B cell (primary cell): ENCODE data around the gene RNF217. TPM values are rescaled to one million over a fixed set of nuclear protein-coding genes. Genes with fewer than 3 reads are reported as not detected.

ENCODE experiments used
- ATAC-seq: fragments of 200-7000 bp; cut with Tn5 transposase; one replicate; pipeline ENCODE4 v1.10.0; 2021; ENCODE audit warnings: low read depth, mild to moderate bottlenecking, moderate number of reproducible peaks, moderate library complexity
- CTCF ChIA-PET: fragments of 350-600 bp; sonication (Branson Sonifier 250); formaldehyde crosslinking; loops from one replicate; lab custom pipeline; 2021; ENCODE audit warnings: antibody characterized with exemption, inconsistent platforms; lab: Charles Lee
- POLR2A ChIA-PET: fragments of 350-600 bp; sonication (Branson Sonifier 250); formaldehyde crosslinking; loops from one replicate; lab custom pipeline; 2021; ENCODE audit warnings: antibody characterized with exemption; lab: Charles Lee
- DNase-seq: peaks from one replicate; pipeline ENCODE4 v3.0.0; 2013
- H2AFZ ChIP-seq: 2 replicates; pipeline ENCODE4 v1.6.1; 2012; ENCODE audit warnings: mild to moderate bottlenecking, low read depth, low read length; ENCODE audit not compliant: insufficient read depth, poor library complexity, severe bottlenecking
- H3K27ac ChIP-seq, 2 donors: 1 replicate in 1 of 2; 2 replicates in 1 of 2; pipeline ENCODE4 v1.5.1; 2012 to 2013; ENCODE audit warnings: low read length in 2 of 2, mild to moderate bottlenecking in 2 of 2, moderate library complexity in 1 of 2
- H3K27me3 ChIP-seq, 4 experiments: fragments of 200-600 bp in 1 of 4; sonication (generic) in 1 of 4; replicated peaks in 1 of 4; 1 replicate in 2 of 4; 2 replicates in 2 of 4; pipeline versions ENCODE4 v1.6.1 to v1.7.0; 2013 to 2016; ENCODE audit warnings: low read length in 3 of 4, mild to moderate bottlenecking in 2 of 4, mixed read lengths in 1 of 4, moderate library complexity in 1 of 4; ENCODE audit not compliant: insufficient read depth in 4 of 4, control insufficient read depth in 3 of 4; ENCODE audit errors: control extremely low read depth in 1 of 4
- H3K36me3 ChIP-seq, 2 experiments: replicated peaks in 1 of 2; 1 replicate in 1 of 2; 2 replicates in 1 of 2; pipeline versions ENCODE4 v1.6.1 to v1.7.1; 2013; ENCODE audit warnings: low read length in 1 of 2; ENCODE audit not compliant: insufficient read depth in 2 of 2, control insufficient read depth in 1 of 2; ENCODE audit errors: control extremely low read depth in 1 of 2, extremely low read depth in 1 of 2
- H3K4me1 ChIP-seq, 2 donors: fragments of 200-600 bp in 1 of 2; sonication (generic) in 1 of 2; 1 replicate in 1 of 2; 2 replicates in 1 of 2; pipeline versions ENCODE4 v1.5.1 to v1.6.1; 2013 to 2017; ENCODE audit warnings: low read length in 2 of 2; ENCODE audit not compliant: control insufficient read depth in 2 of 2, insufficient read depth in 2 of 2
- H3K4me2 ChIP-seq: replicated peaks from 2 replicates; pipeline ENCODE3; 2012; ENCODE audit warnings: mild to moderate bottlenecking, low read depth, low read length; ENCODE audit not compliant: poor library complexity, severe bottlenecking
- H3K4me3 ChIP-seq, 5 experiments: fragments of 200-600 bp in 1 of 5; sonication (generic) in 1 of 5; 1 replicate in 3 of 5; 2 replicates in 2 of 5; pipeline versions ENCODE4 v1.5.1 to v1.7.0; 2011 to 2016; ENCODE audit warnings: low read length in 4 of 5, mild to moderate bottlenecking in 4 of 5, low read depth in 2 of 5, control low read depth in 1 of 5, moderate library complexity in 1 of 5; ENCODE audit not compliant: insufficient read depth in 1 of 5; ENCODE audit errors: control extremely low read depth in 1 of 5, extremely low read depth in 1 of 5
- H3K79me2 ChIP-seq: fragments of 200-600 bp; sonication (generic); one replicate; pipeline ENCODE4 v1.6.0; 2016; ENCODE audit warnings: low read length; ENCODE audit not compliant: control insufficient read depth, insufficient read depth
- H3K9ac ChIP-seq: fragments of 200-600 bp; sonication (generic); 2 replicates; pipeline ENCODE4 v1.6.1; 2017; ENCODE audit warnings: mild to moderate bottlenecking, low read length, moderate library complexity
- H3K9me3 ChIP-seq, 3 donors: one replicate each; pipeline versions ENCODE4 v1.6.1 to v1.7.1; 2013; ENCODE audit warnings: low read length in 2 of 3; ENCODE audit not compliant: control insufficient read depth in 2 of 3, insufficient read depth in 1 of 3; ENCODE audit errors: control extremely low read depth in 1 of 3
- H4K20me1 ChIP-seq: 2 replicates; pipeline ENCODE4 v1.6.0; 2012; ENCODE audit warnings: mild to moderate bottlenecking, low read length; ENCODE audit not compliant: insufficient read depth, control insufficient read depth, poor library complexity, severe bottlenecking
- H3K27ac Mint-ChIP-seq: one replicate; pipeline ENCODE4 v1.8.0; 2021; ENCODE audit warnings: mixed read lengths
- H3K27me3 Mint-ChIP-seq: one replicate; pipeline ENCODE4 v1.8.0; 2021; ENCODE audit warnings: mixed read lengths
- H3K4me1 Mint-ChIP-seq: one replicate; pipeline ENCODE4 v1.8.0; 2021; ENCODE audit warnings: mixed read lengths
- H3K4me3 Mint-ChIP-seq: one replicate; pipeline ENCODE4 v1.8.0; 2021; ENCODE audit warnings: mixed read lengths
- H3K9me3 Mint-ChIP-seq: one replicate; pipeline ENCODE4 v1.8.0; 2022; ENCODE audit warnings: mixed read lengths; ENCODE audit not compliant: insufficient read depth
- EZH2 ChIP-seq: IDR thresholded peaks from 2 replicates; pipeline ENCODE4 v1.6.1; 2012; ENCODE audit warnings: borderline replicate concordance, low read depth, mild to moderate bottlenecking, moderate library complexity, low read length; ENCODE audit not compliant: insufficient read depth, poor library complexity, severe bottlenecking
- WGBS: methylation state at CpG from one replicate; pipeline ENCODE4 v1.1.5; 2013; ENCODE audit warnings: missing lambda C conversion rate; ENCODE audit not compliant: insufficient coverage; 5-methylcytosine and 5-hydroxymethylcytosine counted together
- intact Hi-C: fragments of 100-400 bp; cut with micrococcal nuclease; formaldehyde crosslinking; loops from one replicate; pipeline ENCODE4 v1.10.0; 2022
- polyA plus RNA-seq: library from polyadenylated mRNA; depleted of rRNA; stranded (reverse); fragments of >200 nt; gene quantifications from 2 replicates; pipeline ENCODE4 v1.2.3, GENCODE V29; 2012
- total RNA-seq, 2 donors: library from RNA; stranded (reverse); fragments of 120-200 nt in 1 of 2; gene quantifications; 1 replicate in 1 of 2; 2 replicates in 1 of 2; pipeline versions ENCODE4 v1.2.3 to v1.2.4, GENCODE V29; 2013 to 2022
- TF ChIP-seq, protein P1 (sequence below): fragments of 200-600 bp; IDR thresholded peaks from one replicate; pipeline ENCODE4 v1.8.0; 2022; ENCODE audit warnings: antibody characterized with exemption, mild to moderate bottlenecking

RNF217 gene
- total and polyA plus RNA-seq, 2 donors (not counting 1 experiment from before 2014, with no cell fraction given), result 0.03 TPM; not detected in 1

DNA sequence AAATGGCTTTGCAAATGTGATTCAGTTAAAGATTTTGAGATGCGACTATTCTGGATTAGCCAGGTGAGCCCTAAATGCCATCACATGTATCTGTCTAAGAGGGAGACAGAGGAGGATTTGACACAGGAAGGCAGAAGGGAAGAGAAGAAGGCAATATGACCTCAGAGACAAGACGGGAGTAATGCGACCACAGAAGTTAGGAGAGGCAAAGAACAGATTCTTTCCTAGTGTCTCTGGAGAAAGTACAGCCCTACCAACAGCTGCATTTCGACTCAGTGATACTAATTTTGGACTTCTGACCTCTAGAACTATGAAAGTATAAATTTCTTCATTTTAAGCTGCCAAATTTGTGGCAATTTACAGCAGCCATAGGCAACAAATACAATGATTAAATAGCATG is 167.1 kb downstream of the RNF217 start:
- H4K20me1 ChIP-seq, result no peaks in the 10 kb centered on the region
- H3K4me3 ChIP-seq, result no peak overlapping the region
- Mint-ChIP-seq H3K27ac (no peak overlapping the region), H3K9me3 (no peaks in the 10 kb centered on the region), H3K4me3 (no peak overlapping the region), H3K27me3 (no peaks in the 10 kb centered on the region), H3K4me1 (no peaks in the 10 kb centered on the region)
- no peak for ATAC-seq
- H3K4me2 ChIP-seq, result no peak overlapping the region
- DNase-seq, result no peak
- CTCF ChIA-PET, result no interaction called here
- WGBS, result 100% methylated on average over 1 of the region's 4 CpGs
- no peak for TF ChIP-seq EZH2
- TF ChIP-seq, protein P1, sequence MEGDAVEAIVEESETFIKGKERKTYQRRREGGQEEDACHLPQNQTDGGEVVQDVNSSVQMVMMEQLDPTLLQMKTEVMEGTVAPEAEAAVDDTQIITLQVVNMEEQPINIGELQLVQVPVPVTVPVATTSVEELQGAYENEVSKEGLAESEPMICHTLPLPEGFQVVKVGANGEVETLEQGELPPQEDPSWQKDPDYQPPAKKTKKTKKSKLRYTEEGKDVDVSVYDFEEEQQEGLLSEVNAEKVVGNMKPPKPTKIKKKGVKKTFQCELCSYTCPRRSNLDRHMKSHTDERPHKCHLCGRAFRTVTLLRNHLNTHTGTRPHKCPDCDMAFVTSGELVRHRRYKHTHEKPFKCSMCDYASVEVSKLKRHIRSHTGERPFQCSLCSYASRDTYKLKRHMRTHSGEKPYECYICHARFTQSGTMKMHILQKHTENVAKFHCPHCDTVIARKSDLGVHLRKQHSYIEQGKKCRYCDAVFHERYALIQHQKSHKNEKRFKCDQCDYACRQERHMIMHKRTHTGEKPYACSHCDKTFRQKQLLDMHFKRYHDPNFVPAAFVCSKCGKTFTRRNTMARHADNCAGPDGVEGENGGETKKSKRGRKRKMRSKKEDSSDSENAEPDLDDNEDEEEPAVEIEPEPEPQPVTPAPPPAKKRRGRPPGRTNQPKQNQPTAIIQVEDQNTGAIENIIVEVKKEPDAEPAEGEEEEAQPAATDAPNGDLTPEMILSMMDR, result no peak
- peaks cover 0 to 3% (median 0%) of the 10 kb centered on the region in 4 experiments for H3K27me3 ChIP-seq
- H3K9me3 ChIP-seq, result peaks cover 0 to 6% (median 0%) of the 10 kb centered on the region in 3 donors
- H3K9ac ChIP-seq, result no peak overlapping the region
- no peak overlapping the region for H2AFZ ChIP-seq
- POLR2A ChIA-PET, result no interaction called here
- H3K4me1 ChIP-seq, result no peaks in the 10 kb centered on the region
- no peak overlapping the region for H3K27ac ChIP-seq
- H3K79me2 ChIP-seq, result no peaks in the 10 kb centered on the region
- no peaks in the 10 kb centered on the region for H3K36me3 ChIP-seq
- intact Hi-C loops, result no loop called here

DNA sequence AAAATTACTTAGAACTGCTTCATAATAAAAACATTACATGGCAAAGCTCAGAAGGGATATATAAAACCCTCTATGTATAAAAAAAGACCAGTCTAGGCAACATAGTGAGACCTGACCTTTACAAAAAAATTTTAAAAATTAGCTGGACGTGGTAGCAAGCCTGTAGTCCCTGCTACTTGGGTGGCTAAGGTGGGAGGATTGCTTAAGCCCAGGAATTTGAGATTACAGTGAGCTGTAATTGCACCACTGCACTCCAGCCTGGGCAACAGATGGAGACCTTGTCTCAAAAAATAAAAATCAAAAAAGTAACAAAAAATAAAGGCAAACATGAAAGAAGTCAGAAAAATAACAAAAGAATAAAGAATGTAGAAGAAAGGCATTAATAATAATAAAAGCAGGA is 169.8 kb downstream of the RNF217 start:
- no peak overlapping the region for H3K27ac ChIP-seq
- H3K27me3 ChIP-seq, result peaks cover 0 to 3% (median 0%) of the 10 kb centered on the region in 4 experiments
- DNase-seq (no peak), ATAC-seq (no peak)
- no peaks in the 10 kb centered on the region for H3K36me3 ChIP-seq
- no peaks in the 10 kb centered on the region for H3K4me1 ChIP-seq
- H3K79me2 ChIP-seq, result no peaks in the 10 kb centered on the region
- Mint-ChIP-seq H3K4me3 (no peak overlapping the region), H3K4me1 (no peaks in the 10 kb centered on the region), H3K27ac (no peak overlapping the region), H3K9me3 (no peaks in the 10 kb centered on the region), H3K27me3 (no peaks in the 10 kb centered on the region)
- H2AFZ ChIP-seq, result no peak overlapping the region
- no CpG with 5 or more reads among the region's 1 CpG for WGBS
- no peaks in the 10 kb centered on the region for H4K20me1 ChIP-seq
- intact Hi-C loops, result no loop called here
- no peak overlapping the region for H3K4me2 ChIP-seq
- H3K9me3 ChIP-seq, result no peaks in the 10 kb centered on the region
- no peak overlapping the region for H3K4me3 ChIP-seq
- TF ChIP-seq, protein P1, result no peak
- no peak for TF ChIP-seq EZH2
- POLR2A ChIA-PET, result no interaction called here
- CTCF ChIA-PET, result interaction anchor here (0.7 to 0.8 kb wide), 3 partner anchors 12 to 91 kb away, joined by 3 to 5 read pairs (median 3); no protein-coding TSS in a partner anchor
- H3K9ac ChIP-seq, result no peak overlapping the region
